Measurements from ENCODE around the gene MADCAM1.

MADCAM1 gene

DNA sequence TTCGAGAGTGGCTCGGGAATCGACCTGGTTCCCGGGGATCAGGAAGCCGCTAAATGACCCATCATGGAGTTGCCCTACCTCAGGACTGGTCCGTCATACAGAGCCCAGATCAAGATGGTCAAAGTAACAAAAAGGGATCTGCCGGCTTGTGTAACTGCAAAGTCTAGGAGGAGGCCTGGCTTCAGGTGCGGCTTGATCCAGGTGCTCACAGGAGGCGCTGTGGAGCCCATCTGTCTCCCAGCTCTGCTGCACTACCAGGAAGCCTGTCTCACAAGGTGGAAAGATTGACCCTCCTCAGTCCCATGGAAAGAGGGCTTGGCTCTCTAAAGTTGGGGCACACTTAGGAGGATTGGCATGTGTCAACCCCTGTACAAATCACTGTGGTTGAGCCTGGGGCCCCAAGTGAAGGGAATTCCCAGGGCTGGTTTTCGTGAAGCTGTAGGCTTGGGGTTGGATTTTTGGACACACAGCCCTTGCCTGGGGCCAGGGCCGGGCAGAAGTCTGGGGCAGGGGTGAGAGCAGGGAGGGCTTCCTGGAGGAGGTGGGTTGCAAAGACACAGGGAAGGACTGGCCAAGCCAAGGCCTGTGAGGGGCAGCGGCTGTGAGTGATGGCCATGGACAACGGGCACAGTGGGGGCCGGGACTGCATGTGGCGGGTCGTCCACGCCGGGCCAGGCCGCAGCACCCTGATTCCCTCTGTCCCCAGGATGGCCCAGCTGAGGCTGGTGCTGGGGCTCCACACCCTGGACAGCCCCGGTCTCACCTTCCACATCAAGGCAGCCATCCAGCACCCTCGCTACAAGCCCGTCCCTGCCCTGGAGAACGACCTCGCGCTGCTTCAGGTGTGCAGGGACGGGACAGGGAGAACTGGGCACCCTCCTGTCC lies 51.8 kb downstream of the MADCAM1 start:
- no peak for DNase-seq (ENCODE audit: extremely low read depth in 1 of 2, low read depth in 1 of 2)

DNA sequence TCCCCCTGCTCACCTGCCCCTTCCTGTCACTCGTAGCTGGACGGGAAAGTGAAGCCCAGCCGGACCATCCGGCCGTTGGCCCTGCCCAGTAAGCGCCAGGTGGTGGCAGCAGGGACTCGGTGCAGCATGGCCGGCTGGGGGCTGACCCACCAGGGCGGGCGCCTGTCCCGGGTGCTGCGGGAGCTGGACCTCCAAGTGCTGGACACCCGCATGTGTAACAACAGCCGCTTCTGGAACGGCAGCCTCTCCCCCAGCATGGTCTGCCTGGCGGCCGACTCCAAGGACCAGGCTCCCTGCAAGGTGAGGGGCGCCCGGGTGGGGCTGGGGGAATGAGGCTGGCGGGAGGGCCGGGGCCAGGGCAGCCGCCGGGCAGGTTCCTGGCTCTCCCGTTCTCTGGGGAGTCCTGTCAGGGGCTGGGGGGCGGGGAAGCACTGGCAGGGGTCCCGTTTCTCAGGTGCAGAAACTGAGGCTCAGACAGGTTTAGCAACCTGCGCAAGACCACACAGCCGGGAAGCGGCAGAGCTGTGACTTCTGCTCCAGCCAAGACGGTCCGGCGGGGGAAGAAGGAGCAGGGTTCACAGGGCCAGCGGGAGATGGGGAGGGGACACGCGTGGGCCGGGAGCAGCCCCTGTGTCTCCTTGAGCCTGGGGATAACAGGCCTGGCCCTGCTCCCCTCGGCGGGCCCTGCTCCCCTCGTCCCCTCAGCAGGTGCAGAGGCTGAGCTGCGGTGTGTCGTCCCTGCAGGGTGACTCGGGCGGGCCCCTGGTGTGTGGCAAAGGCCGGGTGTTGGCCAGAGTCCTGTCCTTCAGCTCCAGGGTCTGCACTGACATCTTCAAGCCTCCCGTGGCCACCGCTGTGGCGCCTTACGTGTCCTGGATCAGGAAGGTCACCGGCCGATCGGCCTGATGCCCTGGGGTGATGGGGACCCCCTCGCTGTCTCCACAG lies 52.9 kb downstream of the MADCAM1 start:
- DNase-seq (ENCODE audit: extremely low read depth in 1 of 2, low read depth in 1 of 2) = no peak

GRCh38 chr19:554817-555216 lies 58.5 kb downstream of the MADCAM1 start:
- DNase-seq (ENCODE audit: extremely low read depth in 1 of 2, low read depth in 1 of 2) = no peak

All from activated CD8-positive, alpha-beta memory T cell treated with anti-CD3 and anti-CD28 coated beads for 1 hour (primary cell).